HG03097 (cell line): ENCODE data around the gene PRDM2.

Experiments
- ATAC-seq: cut with Tn5 transposase; IDR thresholded peaks from one replicate; pipeline ENCODE4 v1.9.1; 2021; ENCODE audit not compliant: unreplicated experiment, low FRiP score

Gene PRDM2

DNA sequence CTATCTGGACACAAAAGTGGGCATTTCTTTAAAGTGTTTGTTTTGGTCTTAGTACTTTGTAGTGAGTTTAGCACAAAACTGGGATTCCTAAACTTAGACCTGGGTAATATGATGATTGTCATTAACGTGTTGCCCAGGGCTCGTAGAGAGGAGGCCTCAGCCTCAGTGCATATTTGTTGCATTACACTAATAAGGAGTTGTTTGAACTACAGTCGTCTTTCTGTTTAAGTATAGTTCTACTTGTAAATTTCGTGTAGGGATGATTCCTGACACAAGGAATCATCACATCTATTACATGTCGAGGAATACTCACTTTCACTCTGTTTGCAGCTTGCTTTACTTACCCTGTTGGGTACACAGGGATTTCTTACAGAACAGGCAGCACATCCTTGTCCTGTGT, 85.0 kb downstream of the PRDM2 start:
- ATAC-seq = no peak

- no peak for ATAC-seq
Observed at GRCh38 chr1:13786541-13786940, 86.6 kb downstream of the PRDM2 start.

DNA sequence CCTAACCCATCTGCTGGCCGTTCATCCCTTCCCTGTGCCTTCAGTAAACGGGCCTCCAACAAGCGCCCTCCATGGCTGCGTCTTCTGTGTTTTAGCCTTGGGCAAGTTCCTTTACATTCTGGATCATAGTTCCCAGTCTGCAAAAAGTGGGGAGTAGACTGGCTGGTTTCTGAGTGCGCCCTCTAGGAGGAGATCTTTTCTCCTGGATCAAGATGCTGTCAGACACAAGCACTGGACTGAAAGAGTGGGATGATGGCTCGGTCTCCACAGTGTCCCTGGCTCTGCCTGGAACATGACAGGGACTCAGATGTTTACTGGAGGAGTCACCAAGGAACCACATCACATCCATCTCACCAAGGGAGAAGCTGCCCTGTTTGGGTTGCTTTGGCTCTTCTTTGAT, 88.8 kb downstream of the PRDM2 start:
- ATAC-seq = no peak

DNA sequence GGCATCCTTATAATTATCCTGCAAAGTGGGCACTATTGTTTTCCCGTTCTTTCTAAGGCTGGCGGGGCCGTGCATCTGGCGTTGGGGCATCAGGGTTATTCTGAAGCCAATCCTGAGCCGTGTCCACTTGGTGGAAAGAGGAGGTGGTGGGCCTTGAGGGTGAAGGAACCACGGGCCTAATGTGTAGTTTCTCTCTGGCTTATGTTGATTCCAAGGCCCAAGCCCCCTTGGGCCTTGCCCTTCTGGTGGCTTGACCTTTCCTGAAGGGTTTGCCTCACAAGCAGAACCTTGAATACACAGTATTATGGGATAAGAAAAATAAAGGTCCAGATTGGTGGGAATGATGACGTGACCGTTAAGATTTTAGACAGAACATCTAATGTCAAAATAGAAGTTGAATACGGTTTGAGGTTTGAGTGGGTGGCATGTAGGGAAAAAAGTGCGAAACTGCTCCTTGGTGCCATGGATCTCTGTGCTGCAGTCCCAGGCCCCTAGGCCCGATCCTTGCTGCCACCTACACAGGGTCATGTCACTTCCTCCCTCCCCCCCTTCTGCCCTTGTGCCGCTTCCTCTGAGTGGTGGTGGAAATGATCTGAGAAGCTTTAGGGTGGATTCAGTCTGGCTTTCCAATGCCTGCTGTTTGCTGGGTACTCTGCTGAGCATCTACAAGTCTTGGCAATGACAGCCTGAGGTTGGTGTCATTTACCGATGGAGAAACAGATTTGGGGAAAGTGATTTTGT, 90.5 kb downstream of the PRDM2 start:
- no peak for ATAC-seq

DNA sequence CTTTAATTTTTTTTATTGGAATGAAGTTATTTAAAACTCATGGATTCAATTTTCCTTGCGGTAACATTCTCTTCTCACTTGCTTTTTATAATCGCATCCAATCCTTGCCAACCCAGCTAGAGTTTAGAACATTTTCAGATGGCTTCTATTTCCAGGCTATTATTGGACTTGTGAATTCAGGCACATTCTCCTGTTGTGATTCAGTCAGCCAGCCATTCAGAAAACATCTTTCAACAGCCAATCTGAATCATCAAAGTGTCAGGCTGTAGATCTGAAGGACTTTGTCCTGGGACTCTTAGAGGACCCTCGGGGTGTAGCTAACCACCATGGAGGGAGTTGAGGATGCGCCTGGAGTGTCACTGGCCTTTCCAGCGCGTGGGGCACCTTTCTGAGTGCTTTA, 92.4 kb downstream of the PRDM2 start:
- ATAC-seq = no peak

DNA sequence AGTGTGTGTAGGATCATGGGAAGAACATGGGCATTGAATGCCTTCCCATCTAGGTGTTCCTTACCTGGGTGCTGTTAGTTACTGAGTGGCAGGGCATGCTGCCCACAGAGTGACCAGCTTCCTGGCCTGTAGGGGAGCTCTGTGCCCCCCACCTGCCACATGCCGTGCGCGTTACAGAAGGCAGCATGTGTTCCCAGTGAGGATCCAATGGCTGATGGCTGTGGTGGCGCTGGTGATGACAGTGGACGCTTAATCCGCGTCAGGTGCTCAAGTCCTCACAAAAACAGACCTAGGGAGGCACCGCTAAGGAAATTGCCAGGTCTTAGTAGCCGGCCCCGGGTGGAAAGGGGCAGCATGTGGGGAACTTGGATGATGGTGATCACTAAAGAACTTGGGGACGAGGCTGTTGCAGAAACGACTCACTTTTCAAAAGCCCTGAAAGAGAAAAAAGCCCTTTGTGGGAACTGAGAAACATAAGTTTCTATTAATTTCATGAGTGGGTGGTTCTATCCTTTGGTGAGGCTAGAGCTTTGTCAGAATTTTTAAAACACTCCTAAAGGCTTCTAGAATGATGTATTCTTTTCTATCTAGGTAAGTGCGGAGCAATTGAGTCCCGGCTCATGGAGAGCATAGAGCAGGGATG, 93.2 kb downstream of the PRDM2 start:
- no peak for ATAC-seq

- no peak for ATAC-seq
Observed at GRCh38 chr1:13794231-13795187, 94.5 kb downstream of the PRDM2 start.

DNA sequence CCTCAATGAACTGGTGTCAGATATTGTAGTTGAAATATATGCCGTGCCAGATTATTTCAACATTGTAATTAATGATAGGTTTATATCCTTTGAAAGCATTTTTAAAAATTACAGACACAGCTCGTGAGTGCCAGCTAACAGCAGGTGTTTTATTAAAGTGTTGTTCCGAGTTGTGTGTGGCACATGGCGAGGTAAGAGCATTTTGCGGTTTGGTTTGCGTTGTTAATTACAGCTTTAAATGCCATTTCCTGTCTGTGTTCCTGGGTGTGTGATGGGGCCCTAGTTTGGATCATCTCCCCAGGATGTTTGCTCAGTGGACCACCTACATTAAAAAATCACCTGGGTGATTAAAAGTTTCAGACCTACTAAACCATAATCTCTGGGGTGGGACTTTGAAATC, 97.4 kb downstream of the PRDM2 start:
- no peak for ATAC-seq

- no peak for ATAC-seq
Observed at GRCh38 chr1:13798120-13798519, 98.1 kb downstream of the PRDM2 start.

- ATAC-seq = no peak
Observed at GRCh38 chr1:13799502-13800283, 99.7 kb downstream of the PRDM2 start.

- no peak for ATAC-seq
Observed at GRCh38 chr1:13801232-13801631, 101.2 kb downstream of the PRDM2 start.

DNA sequence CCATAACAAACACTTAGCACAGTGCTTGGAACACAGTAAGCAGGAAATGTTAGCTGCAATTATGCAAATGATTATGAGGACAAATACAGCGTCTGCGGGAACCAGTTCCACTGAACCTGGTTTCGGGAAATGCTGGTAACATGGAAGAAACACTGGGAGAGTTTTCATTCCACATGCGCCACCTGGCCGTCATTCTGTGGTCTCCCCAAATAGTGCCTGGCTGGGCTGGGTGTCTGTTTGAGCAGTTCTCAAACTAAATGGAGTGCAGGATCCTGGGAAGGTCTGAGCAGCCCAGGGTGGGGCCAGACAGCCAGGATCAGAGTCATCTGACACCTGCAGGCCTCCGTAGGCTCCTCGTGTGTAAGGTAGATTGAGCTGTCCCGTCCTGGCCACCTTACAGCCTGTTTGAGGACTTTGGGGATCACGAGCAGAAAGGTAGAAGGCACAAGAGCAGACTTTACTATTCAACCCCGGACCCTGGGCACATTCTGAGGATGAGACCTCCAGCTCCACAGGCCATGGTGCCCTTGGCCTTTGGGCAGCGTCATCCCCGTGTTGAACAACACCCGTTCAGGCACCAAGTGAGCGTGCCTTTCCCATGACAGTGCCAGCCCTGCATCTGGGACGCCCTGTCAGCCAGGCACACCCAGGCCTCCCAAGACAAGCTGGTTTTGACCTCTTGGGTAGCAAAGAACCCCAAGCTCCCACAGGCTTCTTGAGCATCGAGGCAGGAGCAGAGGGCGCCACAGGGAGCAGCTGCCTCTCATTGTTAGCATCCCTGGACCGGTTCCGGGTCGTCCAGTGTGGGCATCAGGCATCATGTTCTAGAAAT, 101.9 kb downstream of the PRDM2 start:
- no peak for ATAC-seq

GRCh38 chr1:13802782-13803545, 103.0 kb downstream of the PRDM2 start:
- ATAC-seq = no peak

GRCh38 chr1:13803546-13804239, 103.7 kb downstream of the PRDM2 start:
- no peak for ATAC-seq

DNA sequence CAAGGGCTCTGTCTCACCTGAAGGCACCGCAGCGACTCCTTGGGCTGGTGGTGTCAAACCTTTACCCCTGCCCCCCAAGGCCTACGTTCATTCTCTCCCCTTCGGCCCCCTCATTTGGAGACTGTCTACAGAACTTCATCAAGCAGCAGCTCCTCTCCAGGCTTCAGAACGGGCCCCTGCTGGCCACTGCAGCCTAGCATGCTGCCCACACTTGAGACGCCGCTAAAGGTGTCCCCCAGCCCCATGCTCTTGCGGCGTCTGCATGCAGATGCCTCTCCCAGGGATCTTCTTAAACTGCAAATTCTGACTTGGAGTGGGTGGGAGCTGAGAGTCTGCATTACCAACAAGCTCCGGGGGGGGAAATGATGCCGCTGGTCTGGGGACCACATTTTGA, 104.2 kb downstream of the PRDM2 start:
- no peak for ATAC-seq

GRCh38 chr1:13805431-13805830, 105.4 kb downstream of the PRDM2 start:
- ATAC-seq = no peak

GRCh38 chr1:13806108-13806507, 106.1 kb downstream of the PRDM2 start:
- no peak for ATAC-seq

- ATAC-seq = no peak
Observed at GRCh38 chr1:13807209-13807608, 107.2 kb downstream of the PRDM2 start.
